Epithelial cell of esophagus (primary cell): Measurements from ENCODE around the gene ARHGEF1.

Source experiments
- DNase-seq: peaks from one replicate; pipeline ENCODE4 v3.0.0; 2010; ENCODE audit warnings: low read depth
- H3K4me3 ChIP-seq: 2 replicates; pipeline ENCODE4 v1.5.1; 2011; ENCODE audit warnings: mild to moderate bottlenecking, low read length, control low read depth
- TF ChIP-seq, protein P1 (sequence below): IDR thresholded peaks from 2 replicates; pipeline ENCODE4 v1.5.1; 2011; ENCODE audit warnings: low read depth, mild to moderate bottlenecking, low read length, control low read depth, inconsistent platforms; ENCODE audit not compliant: insufficient read depth; ENCODE audit errors: missing control alignments

ARHGEF1 gene

GRCh38 chr19:41905273-41906002 lies 22.5 kb downstream of the ARHGEF1 start:
- H3K4me3 ChIP-seq = no peak overlapping the region
- TF ChIP-seq, protein P1, sequence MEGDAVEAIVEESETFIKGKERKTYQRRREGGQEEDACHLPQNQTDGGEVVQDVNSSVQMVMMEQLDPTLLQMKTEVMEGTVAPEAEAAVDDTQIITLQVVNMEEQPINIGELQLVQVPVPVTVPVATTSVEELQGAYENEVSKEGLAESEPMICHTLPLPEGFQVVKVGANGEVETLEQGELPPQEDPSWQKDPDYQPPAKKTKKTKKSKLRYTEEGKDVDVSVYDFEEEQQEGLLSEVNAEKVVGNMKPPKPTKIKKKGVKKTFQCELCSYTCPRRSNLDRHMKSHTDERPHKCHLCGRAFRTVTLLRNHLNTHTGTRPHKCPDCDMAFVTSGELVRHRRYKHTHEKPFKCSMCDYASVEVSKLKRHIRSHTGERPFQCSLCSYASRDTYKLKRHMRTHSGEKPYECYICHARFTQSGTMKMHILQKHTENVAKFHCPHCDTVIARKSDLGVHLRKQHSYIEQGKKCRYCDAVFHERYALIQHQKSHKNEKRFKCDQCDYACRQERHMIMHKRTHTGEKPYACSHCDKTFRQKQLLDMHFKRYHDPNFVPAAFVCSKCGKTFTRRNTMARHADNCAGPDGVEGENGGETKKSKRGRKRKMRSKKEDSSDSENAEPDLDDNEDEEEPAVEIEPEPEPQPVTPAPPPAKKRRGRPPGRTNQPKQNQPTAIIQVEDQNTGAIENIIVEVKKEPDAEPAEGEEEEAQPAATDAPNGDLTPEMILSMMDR = no peak
- DNase-seq = no peak

- TF ChIP-seq, protein P1 = no peak
- no peak for DNase-seq
- no peak overlapping the region for H3K4me3 ChIP-seq
These were observed 23.3 kb downstream of the ARHGEF1 start for GRCh38 chr19:41906271-41906670.

DNA sequence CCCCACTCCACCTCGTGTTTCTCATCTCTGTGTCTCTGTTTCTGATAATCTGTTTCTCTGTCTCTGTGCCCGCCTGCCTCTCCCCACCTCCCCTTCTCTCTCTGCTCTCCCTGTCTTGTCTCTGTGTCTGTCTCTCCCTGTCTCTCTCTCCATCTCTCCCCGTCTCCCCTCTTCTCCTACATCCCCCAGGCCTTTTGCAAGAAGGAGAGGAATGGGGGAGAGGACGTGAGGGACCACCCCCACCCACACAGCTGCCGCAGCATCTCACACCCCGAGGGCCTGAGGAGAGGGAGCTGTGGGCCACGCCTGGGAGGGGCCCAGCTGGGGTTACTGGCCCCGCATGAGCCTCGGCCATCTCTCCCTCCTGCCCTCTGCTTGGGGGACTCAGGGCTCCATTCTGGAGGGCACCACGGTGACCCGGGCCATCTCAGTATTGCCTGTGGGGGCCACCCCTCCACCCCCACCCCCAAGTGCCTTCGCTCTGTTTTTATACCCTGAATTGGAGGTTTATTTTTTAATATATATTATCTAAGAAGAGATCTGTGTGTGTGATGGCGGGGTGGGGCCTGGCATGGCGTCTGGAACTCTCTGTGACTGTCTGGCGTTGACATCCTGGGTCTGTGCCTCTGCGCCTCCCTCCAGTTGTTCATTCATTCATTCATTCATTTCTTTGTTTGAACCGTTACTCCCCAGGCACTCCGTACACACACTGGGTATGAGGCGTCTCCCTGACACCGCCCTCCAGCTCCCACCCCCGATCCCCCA lies 24.1 kb downstream of the ARHGEF1 start:
- H3K4me3 ChIP-seq = no peak overlapping the region
- DNase-seq = no peak
- TF ChIP-seq, protein P1 = no peak

- TF ChIP-seq, protein P1 = no peak
- no peak for DNase-seq
- no peak overlapping the region for H3K4me3 ChIP-seq
These were observed 25.1 kb downstream of the ARHGEF1 start for GRCh38 chr19:41907994-41908615.

- TF ChIP-seq, protein P1 = no peak
- H3K4me3 ChIP-seq = no peak overlapping the region
- no peak for DNase-seq
These were observed 25.9 kb downstream of the ARHGEF1 start for GRCh38 chr19:41908724-41909464.

DNA sequence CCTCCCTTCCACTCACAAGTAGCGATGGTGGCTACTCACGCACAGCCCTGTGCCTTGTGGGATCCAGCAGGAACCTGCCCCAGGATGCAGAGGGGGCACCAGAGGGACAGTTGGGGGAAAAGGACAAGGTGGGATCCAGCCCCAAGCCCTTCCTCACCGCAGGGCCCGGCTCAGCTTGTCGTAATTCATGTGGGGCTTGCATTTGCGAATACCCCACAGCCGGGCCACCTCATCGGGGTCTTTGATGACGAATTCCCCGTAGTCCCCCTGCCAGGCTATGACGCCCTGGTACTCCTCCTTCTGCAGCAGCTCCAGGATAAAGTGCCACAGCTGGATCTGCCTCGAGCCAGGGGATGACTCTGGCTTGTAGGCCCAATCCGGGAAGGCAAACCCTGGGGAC lies 26.7 kb downstream of the ARHGEF1 start:
- DNase-seq = no peak
- no peak overlapping the region for H3K4me3 ChIP-seq
- TF ChIP-seq, protein P1 = no peak
